Measurements from ENCODE around the gene APOE.

Gene APOE

DNA sequence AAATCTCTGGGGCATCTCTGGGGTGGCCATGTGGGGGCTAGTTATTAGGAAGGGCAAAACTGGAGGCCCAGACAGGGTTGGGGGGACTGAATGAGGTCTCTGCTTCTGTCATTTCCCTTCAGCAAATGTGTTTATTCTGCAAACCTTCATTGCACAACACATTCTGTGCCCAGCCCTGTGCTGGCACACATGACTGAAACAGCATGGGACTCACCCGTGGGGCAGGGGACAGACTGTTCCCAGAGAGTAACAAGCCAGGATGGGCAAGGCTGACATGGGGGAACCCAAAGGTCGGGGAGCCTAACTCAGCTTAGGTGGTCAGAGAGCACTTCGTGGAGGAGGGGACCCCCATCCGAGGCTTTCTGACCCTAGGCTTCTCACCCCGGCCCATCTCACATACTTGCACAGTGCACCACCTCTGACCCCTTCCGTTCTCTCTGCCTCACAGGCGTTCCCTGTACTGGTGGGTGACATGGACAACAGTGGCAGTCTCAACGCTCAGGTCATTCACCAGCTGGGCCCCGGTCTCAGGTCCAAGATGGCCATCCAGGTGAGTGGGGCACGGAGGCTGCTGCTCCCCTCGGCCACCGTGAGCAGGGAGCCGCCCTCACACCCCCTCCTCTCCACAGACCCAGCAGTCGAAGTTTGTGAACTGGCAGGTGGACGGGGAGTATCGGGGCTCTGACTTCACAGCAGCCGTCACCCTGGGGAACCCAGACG lies 12.1 kb upstream of the APOE start:
- H2AFZ ChIP-seq (ENCODE audit: low read depth, low read length) = no peak overlapping the region
- peaks cover 23% of the 10 kb centered on the region for H3K4me1 ChIP-seq (ENCODE audit: low read length)
- H3K27me3 ChIP-seq (ENCODE audit: low read depth, low read length) = no peaks in the 10 kb centered on the region
- H3K9me3 ChIP-seq (ENCODE audit: insufficient read depth, low read length) = no peaks in the 10 kb centered on the region
- peaks cover 7% of the 10 kb centered on the region; the same call in 1 of the 2 replicates for H4K20me1 ChIP-seq (ENCODE audit: insufficient read depth, low read length)
- no peak overlapping the region for H3K9ac ChIP-seq (ENCODE audit: low read length)
- H3K4me3 ChIP-seq (ENCODE audit: low read length) = no peak overlapping the region
- H3K36me3 ChIP-seq (replicated peaks; ENCODE audit: low read depth, low read length) = peaks cover 50% of the 10 kb centered on the region
- peaks cover 57% of the 10 kb centered on the region for H3K79me2 ChIP-seq (ENCODE audit: low read length)
- H3K4me2 ChIP-seq (ENCODE audit: low read length) = no peak overlapping the region
- TF ChIP-seq EZH2phosphoT487 (IDR thresholded peaks at IDR 0.05; ENCODE audit: low read depth) = no peak
- no peak for TF ChIP-seq CTCF (IDR thresholded peaks at IDR 0.05; ENCODE audit: low read depth, low read length)
- H3K27ac ChIP-seq (ENCODE audit: low read length) = no peak overlapping the region

- no peaks in the 10 kb centered on the region for H3K9me3 ChIP-seq (ENCODE audit: insufficient read depth, low read length)
- no peaks in the 10 kb centered on the region for H3K27me3 ChIP-seq (ENCODE audit: low read depth, low read length)
- TF ChIP-seq EZH2phosphoT487 (IDR thresholded peaks at IDR 0.05; ENCODE audit: low read depth) (no peak), CTCF (IDR thresholded peaks at IDR 0.05; ENCODE audit: low read depth, low read length) (no peak)
- no peak overlapping the region for H3K9ac ChIP-seq (ENCODE audit: low read length)
- no peak overlapping the region for H3K4me3 ChIP-seq (ENCODE audit: low read length)
- no peak overlapping the region for H2AFZ ChIP-seq (ENCODE audit: low read depth, low read length)
- H3K4me2 ChIP-seq (ENCODE audit: low read length) = no peak overlapping the region
- peaks cover 18% of the 10 kb centered on the region for H3K4me1 ChIP-seq (ENCODE audit: low read length)
- H3K27ac ChIP-seq (ENCODE audit: low read length) = no peak overlapping the region
- H3K79me2 ChIP-seq (ENCODE audit: low read length) = peaks cover 57% of the 10 kb centered on the region
- peaks cover 7% of the 10 kb centered on the region; the same call in 1 of the 2 replicates for H4K20me1 ChIP-seq (ENCODE audit: insufficient read depth, low read length)
- H3K36me3 ChIP-seq (replicated peaks; ENCODE audit: low read depth, low read length) = peaks cover 50% of the 10 kb centered on the region
Measured at GRCh38 chr19:44894052-44894400, 11.6 kb upstream of the APOE start.

DNA sequence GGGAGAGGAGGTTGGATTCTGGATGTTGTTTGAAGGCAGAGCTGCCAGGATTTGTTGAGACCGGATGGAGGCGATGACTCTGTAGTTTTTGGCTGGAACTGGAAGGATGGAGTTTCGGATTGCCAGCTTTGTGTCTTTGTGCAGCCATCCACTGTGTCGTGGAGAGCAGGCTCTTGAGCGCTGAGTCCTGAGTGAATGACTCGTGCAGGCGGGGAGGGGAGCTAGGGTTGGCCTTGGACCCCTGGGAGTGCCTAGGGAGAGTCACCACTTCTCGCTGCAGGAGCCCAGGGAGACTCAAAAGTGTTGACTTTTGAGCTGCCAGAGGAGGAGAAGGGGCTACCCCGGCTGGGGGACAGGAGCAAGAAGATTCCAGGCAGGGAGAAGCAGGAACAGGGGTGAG lies 10.7 kb upstream of the APOE start:
- Histone ChIP-seq H3K36me3 (replicated peaks; ENCODE audit: low read depth, low read length) (peaks cover 52% of the 10 kb centered on the region), H3K79me2 (ENCODE audit: low read length) (peaks cover 53% of the 10 kb centered on the region)
- TF ChIP-seq CTCF (IDR thresholded peaks at IDR 0.05; ENCODE audit: low read depth, low read length) = no peak
- TF ChIP-seq EZH2phosphoT487 (IDR thresholded peaks at IDR 0.05; ENCODE audit: low read depth) = no peak

GRCh38 chr19:44897835-44898234 lies 7.8 kb upstream of the APOE start:
- TF ChIP-seq CTCF (IDR thresholded peaks at IDR 0.05; ENCODE audit: low read depth, low read length) (no peak), EZH2phosphoT487 (IDR thresholded peaks at IDR 0.05; ENCODE audit: low read depth) (no peak)
- Histone ChIP-seq H3K9me3 (ENCODE audit: insufficient read depth, low read length) (no peaks in the 10 kb centered on the region), H2AFZ (ENCODE audit: low read depth, low read length) (no peak overlapping the region), H3K4me3 (ENCODE audit: low read length) (no peak overlapping the region), H3K27me3 (ENCODE audit: low read depth, low read length) (no peaks in the 10 kb centered on the region), H3K4me1 (ENCODE audit: low read length) (no peaks in the 10 kb centered on the region), H3K4me2 (ENCODE audit: low read length) (no peak overlapping the region), H3K27ac (ENCODE audit: low read length) (no peak overlapping the region), H3K36me3 (replicated peaks; ENCODE audit: low read depth, low read length) (peaks cover 65% of the 10 kb centered on the region), H4K20me1 (ENCODE audit: insufficient read depth, low read length) (0 out of 2 replicates have a peak, but pooled peaks cover 3% of the 10 kb centered on the region), H3K9ac (ENCODE audit: low read length) (no peak overlapping the region), H3K79me2 (ENCODE audit: low read length) (peaks cover 34% of the 10 kb centered on the region)

More for the DNA sequence above, 10.7 kb upstream of the APOE start:
- H3K9ac ChIP-seq (ENCODE audit: low read length) = no peak overlapping the region
- H2AFZ ChIP-seq (ENCODE audit: low read depth, low read length) = no peak overlapping the region
- H3K27me3 ChIP-seq (ENCODE audit: low read depth, low read length) = no peaks in the 10 kb centered on the region
- peaks cover 8% of the 10 kb centered on the region; the same call in 1 of the 2 replicates for H4K20me1 ChIP-seq (ENCODE audit: insufficient read depth, low read length)
- H3K27ac ChIP-seq (ENCODE audit: low read length) = no peak overlapping the region
- H3K9me3 ChIP-seq (ENCODE audit: insufficient read depth, low read length) = no peaks in the 10 kb centered on the region
- H3K4me3 ChIP-seq (ENCODE audit: low read length) = no peak overlapping the region
- H3K4me1 ChIP-seq (ENCODE audit: low read length) = peaks cover 9% of the 10 kb centered on the region
- no peak overlapping the region for H3K4me2 ChIP-seq (ENCODE audit: low read length)
